ENCODE measurements around the gene NKRF.
"Not testable (repeated sequence)": the region's sequence is repeated elsewhere in the genome, so short reads cannot be mapped to it uniquely, and the experiment has no call there.

DNA sequence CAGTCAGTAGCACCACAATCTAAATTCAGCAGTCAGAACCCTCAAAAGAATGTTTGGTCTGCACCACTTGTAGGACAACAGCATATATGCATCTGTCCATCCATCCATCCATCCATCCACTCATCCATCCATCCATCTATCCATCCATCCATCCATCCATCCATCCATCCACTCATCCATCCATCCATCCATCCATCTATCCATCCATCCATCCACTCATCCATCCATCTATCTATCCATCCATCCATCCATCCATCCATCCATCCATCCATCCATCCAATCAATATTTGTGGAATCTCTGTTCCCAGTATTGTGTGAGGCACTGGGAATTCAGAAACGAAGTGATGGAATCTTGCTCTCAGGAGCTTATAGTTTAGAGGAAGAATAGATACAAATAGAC lies 31.2 kb upstream of the NKRF start:
- not testable (repeated sequence) for TF ChIP-seq BHLHE40 (IDR thresholded peaks at IDR 0.05; ENCODE audit: borderline replicate concordance); ELF4 (IDR thresholded peaks at IDR 0.05); SP1 (IDR thresholded peaks at IDR 0.05); CTBP1 (IDR thresholded peaks at IDR 0.05; ENCODE audit: borderline replicate concordance); SUZ12 (IDR thresholded peaks at IDR 0.05); NFRKB (IDR thresholded peaks at IDR 0.05); ZNF384 (IDR thresholded peaks at IDR 0.05)

All from HEK293T (cell line).